Omental fat pad (tissue), 4 donors: ENCODE measurements around the gene APOBEC4. TPM values are rescaled to one million over a fixed set of nuclear protein-coding genes. Genes with fewer than 3 reads are reported as not detected.

ENCODE experiments used
- ATAC-seq: fragments of 150-250 bp; one replicate; pipeline ENCODE4 v1.9.1; 2016; ENCODE audit warnings: mild to moderate bottlenecking, moderate library complexity; ENCODE audit not compliant: low FRiP score
- DNase-seq: peaks from one replicate; pipeline ENCODE4 v3.0.0-alpha.2; 2019; ENCODE audit warnings: low spot score
- total RNA-seq, 4 donors: library from RNA; depleted of rRNA; stranded (reverse); fragments of >200 nt; gene quantifications; one replicate each; pipeline ENCODE4 v1.1.0, GENCODE V29; 2016
- TF ChIP-seq, protein P1 (sequence below), 3 donors: fragments of 450-650 bp; IDR thresholded peaks; one replicate each; pipeline ENCODE4 v1.5.1; 2016 to 2017; ENCODE audit warnings: antibody characterized with exemption in 3 of 3, mild to moderate bottlenecking in 3 of 3, moderate library complexity in 2 of 3

APOBEC4 gene
- total RNA-seq, 4 donors from 2014 or later = not detected

DNA sequence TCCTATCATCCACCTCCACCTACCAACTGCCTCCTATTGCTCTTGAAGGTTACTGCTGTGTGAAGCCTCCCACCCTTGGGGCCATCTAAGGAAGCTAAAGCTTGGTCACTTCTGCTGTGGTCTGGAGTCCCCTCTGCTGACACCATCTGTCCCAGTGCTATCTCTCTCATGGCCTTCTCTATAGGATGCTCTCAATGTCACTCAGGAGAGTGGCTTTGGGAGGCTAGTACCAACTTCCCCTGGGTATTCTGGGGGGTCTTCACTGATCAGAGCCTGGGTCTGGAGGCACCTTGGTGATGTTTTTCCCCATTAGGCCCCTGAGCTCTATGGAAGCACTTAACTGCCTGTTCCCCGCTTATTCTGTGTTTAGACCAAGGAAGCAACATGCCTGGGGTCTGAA lies 50.6 kb downstream of the APOBEC4 start:
- no peak for ATAC-seq
- TF ChIP-seq, protein P1, sequence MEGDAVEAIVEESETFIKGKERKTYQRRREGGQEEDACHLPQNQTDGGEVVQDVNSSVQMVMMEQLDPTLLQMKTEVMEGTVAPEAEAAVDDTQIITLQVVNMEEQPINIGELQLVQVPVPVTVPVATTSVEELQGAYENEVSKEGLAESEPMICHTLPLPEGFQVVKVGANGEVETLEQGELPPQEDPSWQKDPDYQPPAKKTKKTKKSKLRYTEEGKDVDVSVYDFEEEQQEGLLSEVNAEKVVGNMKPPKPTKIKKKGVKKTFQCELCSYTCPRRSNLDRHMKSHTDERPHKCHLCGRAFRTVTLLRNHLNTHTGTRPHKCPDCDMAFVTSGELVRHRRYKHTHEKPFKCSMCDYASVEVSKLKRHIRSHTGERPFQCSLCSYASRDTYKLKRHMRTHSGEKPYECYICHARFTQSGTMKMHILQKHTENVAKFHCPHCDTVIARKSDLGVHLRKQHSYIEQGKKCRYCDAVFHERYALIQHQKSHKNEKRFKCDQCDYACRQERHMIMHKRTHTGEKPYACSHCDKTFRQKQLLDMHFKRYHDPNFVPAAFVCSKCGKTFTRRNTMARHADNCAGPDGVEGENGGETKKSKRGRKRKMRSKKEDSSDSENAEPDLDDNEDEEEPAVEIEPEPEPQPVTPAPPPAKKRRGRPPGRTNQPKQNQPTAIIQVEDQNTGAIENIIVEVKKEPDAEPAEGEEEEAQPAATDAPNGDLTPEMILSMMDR (IDR thresholded peaks at IDR 0.05) = no peak
- DNase-seq = no peak

- TF ChIP-seq, protein P1 (IDR thresholded peaks at IDR 0.05) = no peak
Observed at GRCh38 chr1:183600634-183601033, 52.5 kb downstream of the APOBEC4 start.

GRCh38 chr1:183600136-183600535 lies 53.0 kb downstream of the APOBEC4 start:
- TF ChIP-seq, protein P1 (IDR thresholded peaks at IDR 0.05) = no peak
- DNase-seq (no peak), ATAC-seq (peak; percentile 52)

More at GRCh38 chr1:183600634-183601033, 52.5 kb downstream of the APOBEC4 start:
- ATAC-seq (no peak), DNase-seq (no peak)

- no peak for ATAC-seq
Observed at GRCh38 chr1:183598386-183598785, 54.7 kb downstream of the APOBEC4 start.

GRCh38 chr1:183597656-183598347 lies 55.3 kb downstream of the APOBEC4 start:
- TF ChIP-seq, protein P1 (IDR thresholded peaks at IDR 0.05) = no peak
- ATAC-seq (no peak), DNase-seq (no peak)

More at GRCh38 chr1:183598386-183598785, 54.7 kb downstream of the APOBEC4 start:
- DNase-seq = no peak
- TF ChIP-seq, protein P1 (IDR thresholded peaks at IDR 0.05) = no peak

DNA sequence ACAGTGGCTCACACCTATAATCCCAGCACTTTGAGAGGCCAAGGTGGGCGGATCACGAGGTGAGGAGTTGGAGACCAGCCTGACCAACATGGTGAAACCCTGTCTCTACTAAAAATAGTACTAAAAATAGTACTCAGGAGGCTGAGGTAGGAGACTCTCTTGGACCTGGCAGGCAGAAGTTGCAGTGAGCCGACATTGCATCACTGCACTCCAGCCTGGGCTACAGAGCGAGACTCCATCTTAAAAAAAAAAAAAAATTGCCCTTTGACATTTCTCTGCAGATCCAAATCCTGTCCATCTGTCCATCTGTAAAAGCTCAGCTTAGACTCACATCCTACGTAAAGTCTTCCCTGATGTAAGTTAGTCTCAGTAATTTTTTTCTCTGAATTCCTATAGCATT lies 56.6 kb downstream of the APOBEC4 start:
- ATAC-seq (no peak), DNase-seq (no peak)
- TF ChIP-seq, protein P1 (IDR thresholded peaks at IDR 0.05) = no peak

Other genes with a start within 250 kb of the APOBEC4 start
- 10 to 100 TPM in 1 of 4 donors, 1 to 10 TPM in 2, under 1 TPM in 1; 0.84 to 11.3 (median 5.2) TPM for gene NMNAT2, start 234.9 kb downstream of the APOBEC4 start, total RNA-seq
- gene SMG7, start 180.8 kb downstream of the APOBEC4 start, total RNA-seq = 10 to 100 TPM; 30.3 to 59.9 (median 38.4) TPM
- gene NCF2, start 62.9 kb downstream of the APOBEC4 start, total RNA-seq = 10 to 100 TPM; 20.4 to 85.0 (median 44.4) TPM
- 10 to 100 TPM; 68.7 to 99.2 (median 90.2) TPM for gene ARPC5, start 17.5 kb downstream of the APOBEC4 start, total RNA-seq
- gene RGL1, start 151.8 kb upstream of the APOBEC4 start, total RNA-seq = 10 to 100 TPM; 66.8 to 88.3 (median 74.6) TPM